Liver (tissue), 9 donors: Measurements from ENCODE around the gene SPZ1. TPM values are rescaled to one million over a fixed set of nuclear protein-coding genes. Genes with fewer than 3 reads are reported as not detected.
"Not testable (repeated sequence)": the region's sequence is repeated elsewhere in the genome, so short reads cannot be mapped to it uniquely, and the experiment has no call there.

ENCODE experiments used
- DNase-seq: peaks from one replicate; pipeline ENCODE4 v3.0.0-alpha.2; 2017; ENCODE audit warnings: low spot score
- H3K27ac ChIP-seq, 2 donors: one replicate each; pipeline ENCODE4 v1.7.0; 2013; ENCODE audit warnings: inconsistent platforms in 2 of 2, low read length in 2 of 2, control low read depth in 1 of 2, low read depth in 1 of 2, mild to moderate bottlenecking in 1 of 2
- H3K27me3 ChIP-seq, 4 donors: one replicate each; pipeline versions ENCODE4 v1.6.1 to v1.7.0; 2013; ENCODE audit warnings: low read length in 3 of 4, inconsistent platforms in 1 of 4, mild to moderate bottlenecking in 1 of 4, moderate library complexity in 1 of 4; ENCODE audit not compliant: control insufficient read depth in 4 of 4, insufficient read depth in 4 of 4
- H3K36me3 ChIP-seq, 4 donors: one replicate each; pipeline versions ENCODE4 v1.6.1 to v1.7.0; 2013; ENCODE audit warnings: low read length in 3 of 4, mild to moderate bottlenecking in 3 of 4, low read depth in 1 of 4, moderate library complexity in 1 of 4; ENCODE audit not compliant: control insufficient read depth in 4 of 4, insufficient read depth in 3 of 4
- H3K4me1 ChIP-seq, 4 donors: one replicate each; pipeline versions ENCODE4 v1.6.1 to v1.7.0; 2013; ENCODE audit warnings: low read length in 3 of 4, mild to moderate bottlenecking in 3 of 4, moderate library complexity in 1 of 4; ENCODE audit not compliant: control insufficient read depth in 4 of 4, insufficient read depth in 4 of 4
- H3K4me3 ChIP-seq, 3 donors: one replicate each; pipeline versions ENCODE4 v1.6.1 to v1.7.0; 2013; ENCODE audit warnings: low read length in 3 of 3, control low read depth in 1 of 3, low read depth in 1 of 3, mild to moderate bottlenecking in 1 of 3
- H3K9ac ChIP-seq, 2 donors: one replicate each; pipeline ENCODE4 v1.7.0; 2013; ENCODE audit warnings: low read length in 2 of 2, mild to moderate bottlenecking in 2 of 2, moderate library complexity in 2 of 2, control low read depth in 1 of 2, low read depth in 1 of 2
- H3K9me3 ChIP-seq, 4 donors: one replicate each; pipeline versions ENCODE4 v1.6.1 to v1.7.0; 2013; ENCODE audit warnings: low read length in 3 of 4; ENCODE audit not compliant: control insufficient read depth in 4 of 4
- ATF3 ChIP-seq: IDR thresholded peaks from 2 replicates; pipeline ENCODE4 v1.6.1; 2016; ENCODE audit warnings: antibody characterized with exemption
- CTCF ChIP-seq: fragments of 150-350 bp; IDR thresholded peaks from 2 replicates; pipeline ENCODE4 v1.5.1; 2017; ENCODE audit warnings: improper control_type of control experiment, low read depth, low read length; ENCODE audit not compliant: missing input control
- EGR1 ChIP-seq, 2 donors: IDR thresholded peaks; 2 replicates each; pipeline ENCODE4 v1.6.1; 2016 to 2018; ENCODE audit warnings: antibody characterized with exemption in 2 of 2, low read depth in 2 of 2
- FOXA1 ChIP-seq: IDR thresholded peaks from 2 replicates; pipeline ENCODE4 v1.6.1; 2016; ENCODE audit warnings: antibody characterized with exemption
- FOXA2 ChIP-seq: IDR thresholded peaks from 2 replicates; pipeline ENCODE4 v1.6.1; 2016; ENCODE audit warnings: antibody characterized with exemption
- GABPA ChIP-seq, 2 donors: IDR thresholded peaks in 1 of 2; conservative IDR thresholded peaks in 1 of 2; 2 replicates each; pipeline ENCODE4 v1.6.1; 2016; ENCODE audit warnings: antibody characterized with exemption in 2 of 2, mild to moderate bottlenecking in 1 of 2, moderate library complexity in 1 of 2
- HNF4A ChIP-seq, 2 donors: conservative IDR thresholded peaks; 2 replicates each; pipeline ENCODE4 v1.6.1; 2016; ENCODE audit warnings: antibody characterized with exemption in 2 of 2, mild to moderate bottlenecking in 2 of 2
- HNF4G ChIP-seq: IDR thresholded peaks from 2 replicates; pipeline ENCODE4 v1.6.1; 2016; ENCODE audit warnings: antibody characterized with exemption
- JUND ChIP-seq, 2 donors: IDR thresholded peaks; 2 replicates each; pipeline ENCODE4 v1.6.1; 2016; ENCODE audit warnings: antibody characterized with exemption in 2 of 2
- MAX ChIP-seq: IDR thresholded peaks from 2 replicates; pipeline ENCODE4 v1.6.1; 2016; ENCODE audit warnings: antibody characterized with exemption
- NR2F2 ChIP-seq: IDR thresholded peaks from 2 replicates; pipeline ENCODE4 v1.6.1; 2016; ENCODE audit warnings: antibody characterized with exemption
- RAD21 ChIP-seq, 2 donors: IDR thresholded peaks; 2 replicates each; pipeline ENCODE4 v1.6.1; 2016; ENCODE audit warnings: antibody characterized with exemption in 2 of 2, mild to moderate bottlenecking in 2 of 2
- REST ChIP-seq: IDR thresholded peaks from 2 replicates; pipeline ENCODE4 v1.6.1; 2016; ENCODE audit warnings: antibody characterized with exemption, mild to moderate bottlenecking
- RXRA ChIP-seq, 2 donors: IDR thresholded peaks; 2 replicates each; pipeline ENCODE4 v1.6.1; 2017 to 2018; ENCODE audit warnings: antibody characterized with exemption in 2 of 2, mild to moderate bottlenecking in 1 of 2
- SP1 ChIP-seq: IDR thresholded peaks from 2 replicates; pipeline ENCODE4 v1.6.1; 2018; ENCODE audit warnings: antibody characterized with exemption, mild to moderate bottlenecking
- TAF1 ChIP-seq: conservative IDR thresholded peaks from 2 replicates; pipeline ENCODE4 v1.6.1; 2016; ENCODE audit warnings: antibody characterized with exemption, mild to moderate bottlenecking
- YY1 ChIP-seq: IDR thresholded peaks from 2 replicates; pipeline ENCODE4 v1.6.1; 2016; ENCODE audit warnings: antibody characterized with exemption, mild to moderate bottlenecking
- ZBTB33 ChIP-seq: IDR thresholded peaks from 2 replicates; pipeline ENCODE4 v1.6.1; 2016; ENCODE audit warnings: antibody characterized with exemption
- WGBS: extraction: QIAGEN DNeasy Blood & Tissue Kit; methylation state at CpG from one replicate; pipeline ENCODE4 v1.1.7; 2013; 5-methylcytosine and 5-hydroxymethylcytosine counted together
- polyA plus RNA-seq, 2 donors: library from polyadenylated mRNA; stranded (reverse) in 1 of 2; unstranded in 1 of 2; fragments of 200-250 nt in 1 of 2; fragments of >200 nt in 1 of 2; fragmentation: Nextera tagmentation in 1 of 2; extraction: Ambion mirVana in 1 of 2; gene quantifications; one replicate each; pipeline versions ENCODE4 v1.2.1 to v1.2.3, GENCODE V29; 2013 to 2015
- total RNA-seq, 2 donors: library from RNA; depleted of rRNA; stranded (reverse); fragments of >200 nt; gene quantifications; one replicate each; pipeline ENCODE4 v1.2.3, GENCODE V29; 2014
- donor health status: healthy.
- donor health status: healthy.
- donor health status: healthy.
- donor health status: healthy.
- donor health status: healthy.

Gene SPZ1
- total and polyA plus RNA-seq, 4 donors = not detected

GRCh38 chr5:80299601-80300000 is 20.2 kb upstream of the SPZ1 start:
- WGBS = 95% methylated on average over 8 of the region's 8 CpGs
- no peak for DNase-seq
- H3K27ac ChIP-seq = no peak overlapping the region
- no peak overlapping the region for H3K9ac ChIP-seq
- no peaks in the 10 kb centered on the region for H3K36me3 ChIP-seq
- H3K4me3 ChIP-seq = no peak overlapping the region
- no peaks in the 10 kb centered on the region for H3K27me3 ChIP-seq
- TF ChIP-seq ATF3 = no peak
- TF ChIP-seq RXRA (IDR thresholded peaks at IDR 0.05) = no peak
- TF ChIP-seq JUND (IDR thresholded peaks at IDR 0.05) = no peak
- TF ChIP-seq REST = no peak
- H3K4me1 ChIP-seq = no peaks in the 10 kb centered on the region
- H3K9me3 ChIP-seq = no peaks in the 10 kb centered on the region

- no peak for DNase-seq
- no peaks in the 10 kb centered on the region for H3K27me3 ChIP-seq
- H3K4me3 ChIP-seq = no peak overlapping the region
- no peak for TF ChIP-seq FOXA1
- no peak for TF ChIP-seq NR2F2
- TF ChIP-seq ATF3 = no peak
- TF ChIP-seq ZBTB33 = no peak
- no peak for TF ChIP-seq HNF4A (conservative IDR thresholded peaks at IDR 0.05)
- no peak for TF ChIP-seq JUND (IDR thresholded peaks at IDR 0.05)
- TF ChIP-seq GABPA (IDR thresholded peaks at IDR 0.05 in 1 of 2, conservative IDR thresholded peaks at IDR 0.05 in 1 of 2) = no peak
- no peak for TF ChIP-seq RXRA (IDR thresholded peaks at IDR 0.05)
- TF ChIP-seq EGR1 (IDR thresholded peaks at IDR 0.05; ENCODE audit: low read depth in 2 of 2) = no peak
- TF ChIP-seq FOXA2 = no peak
- TF ChIP-seq YY1 = no peak
- no peak for TF ChIP-seq RAD21 (IDR thresholded peaks at IDR 0.05)
- no peak for TF ChIP-seq MAX
- TF ChIP-seq CTCF = no peak
- TF ChIP-seq REST = no peak
- no peak for TF ChIP-seq TAF1
- no peak for TF ChIP-seq HNF4G
- no peak for TF ChIP-seq SP1
- 96% methylated on average over 8 of the region's 8 CpGs for WGBS
- H3K9me3 ChIP-seq = no peaks in the 10 kb centered on the region
- no peak overlapping the region for H3K9ac ChIP-seq
- no peak overlapping the region for H3K27ac ChIP-seq
- no peaks in the 10 kb centered on the region for H3K36me3 ChIP-seq
- H3K4me1 ChIP-seq = no peaks in the 10 kb centered on the region
These were observed 19.7 kb upstream of the SPZ1 start for GRCh38 chr5:80300125-80300524.

GRCh38 chr5:80300796-80301195 is 19.0 kb upstream of the SPZ1 start:
- 96% methylated on average over 18 of the region's 27 CpGs for WGBS
- not testable (repeated sequence) for H3K4me3 ChIP-seq, H3K27me3 ChIP-seq, DNase-seq, H3K9ac ChIP-seq, H3K36me3 ChIP-seq, H3K27ac ChIP-seq, H3K9me3 ChIP-seq, H3K4me1 ChIP-seq
